Neural cell (in vitro differentiated cells): ENCODE measurements around the gene PPIE.

Source experiments
- EP300 ChIP-seq: fragments of 450-650 bp; conservative IDR thresholded peaks from 2 replicates; pipeline ENCODE4 v1.6.1; 2014; ENCODE audit warnings: antibody characterized with exemption, mild to moderate bottlenecking, moderate library complexity; ENCODE audit not compliant: poor library complexity, severe bottlenecking
- EZH2 ChIP-seq: fragments of 200-600, 300-800 bp; shearing (Covaris generic), sonication (generic); IDR thresholded peaks from 2 replicates; pipeline ENCODE4 v1.6.1; 2014; ENCODE audit warnings: antibody characterized with exemption, low read length, borderline replicate concordance, mild to moderate bottlenecking; ENCODE audit not compliant: insufficient read depth, poor library complexity, severe bottlenecking
- MXI1 ChIP-seq: fragments of 450-650 bp; conservative IDR thresholded peaks from 2 replicates; pipeline ENCODE4 v1.6.1; 2014; ENCODE audit warnings: antibody characterized with exemption, mild to moderate bottlenecking; ENCODE audit not compliant: poor library complexity, severe bottlenecking
- POLR2AphosphoS5 ChIP-seq: IDR thresholded peaks from 2 replicates; pipeline ENCODE4 v1.6.1; 2012
- SMC3 ChIP-seq: fragments of 450-650 bp; conservative IDR thresholded peaks from 2 replicates; pipeline ENCODE4 v1.6.1; 2014; ENCODE audit warnings: antibody characterized with exemption, mild to moderate bottlenecking, moderate library complexity; ENCODE audit not compliant: poor library complexity
- TAF1 ChIP-seq: IDR thresholded peaks from 2 replicates; pipeline ENCODE4 v1.6.1; 2012; ENCODE audit warnings: low read depth
- TF ChIP-seq, protein P1 (sequence below): fragments of 450-650 bp; IDR thresholded peaks from 2 replicates; pipeline ENCODE4 v1.5.1; 2014; ENCODE audit warnings: antibody characterized with exemption, mild to moderate bottlenecking, moderate library complexity; ENCODE audit not compliant: poor library complexity, severe bottlenecking

DNA sequence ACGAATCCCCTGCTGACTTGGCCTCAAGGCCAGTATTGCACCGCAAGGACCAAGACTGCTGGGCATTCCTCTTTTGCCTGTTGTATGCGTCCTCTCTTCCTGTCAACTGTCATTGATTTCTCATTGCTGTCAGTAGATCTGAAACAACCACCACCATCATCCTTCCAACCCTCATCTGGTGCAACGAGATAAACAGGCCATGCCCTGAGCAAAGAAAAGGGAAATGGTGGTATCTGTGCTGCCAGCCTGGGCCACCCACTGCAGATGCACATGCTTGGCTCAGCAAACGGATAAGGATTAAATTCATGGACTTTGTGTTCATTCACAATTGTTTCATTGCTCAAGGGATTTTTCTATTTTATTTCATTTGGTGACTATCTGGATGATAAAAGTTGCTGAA is 18.8 kb downstream of the PPIE start:
- TF ChIP-seq, protein P1, sequence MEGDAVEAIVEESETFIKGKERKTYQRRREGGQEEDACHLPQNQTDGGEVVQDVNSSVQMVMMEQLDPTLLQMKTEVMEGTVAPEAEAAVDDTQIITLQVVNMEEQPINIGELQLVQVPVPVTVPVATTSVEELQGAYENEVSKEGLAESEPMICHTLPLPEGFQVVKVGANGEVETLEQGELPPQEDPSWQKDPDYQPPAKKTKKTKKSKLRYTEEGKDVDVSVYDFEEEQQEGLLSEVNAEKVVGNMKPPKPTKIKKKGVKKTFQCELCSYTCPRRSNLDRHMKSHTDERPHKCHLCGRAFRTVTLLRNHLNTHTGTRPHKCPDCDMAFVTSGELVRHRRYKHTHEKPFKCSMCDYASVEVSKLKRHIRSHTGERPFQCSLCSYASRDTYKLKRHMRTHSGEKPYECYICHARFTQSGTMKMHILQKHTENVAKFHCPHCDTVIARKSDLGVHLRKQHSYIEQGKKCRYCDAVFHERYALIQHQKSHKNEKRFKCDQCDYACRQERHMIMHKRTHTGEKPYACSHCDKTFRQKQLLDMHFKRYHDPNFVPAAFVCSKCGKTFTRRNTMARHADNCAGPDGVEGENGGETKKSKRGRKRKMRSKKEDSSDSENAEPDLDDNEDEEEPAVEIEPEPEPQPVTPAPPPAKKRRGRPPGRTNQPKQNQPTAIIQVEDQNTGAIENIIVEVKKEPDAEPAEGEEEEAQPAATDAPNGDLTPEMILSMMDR: no peak
- TF ChIP-seq SMC3 (no peak), EZH2 (no peak), EP300 (no peak), MXI1 (no peak), POLR2AphosphoS5 (no peak), TAF1 (no peak)
